Activated naive CD4-positive, alpha-beta T cell treated with anti-CD3 and anti-CD28 coated beads, Interleukin-2, amount 10 ng/mL, durations not matched to agents 7 days and 5 days (primary cell): ENCODE data around the gene FOXO1.

ENCODE experiments used
- CTCF ChIA-PET: fragments of 350-600 bp; sonication (Branson Sonifier 250); formaldehyde crosslinking; loops from one replicate; lab custom pipeline; 2021; ENCODE audit warnings: antibody characterized with exemption; lab: Charles Lee
- DNase-seq: peaks from one replicate; pipeline ENCODE4 v3.0.0-alpha.2; 2020
- H3K27ac Mint-ChIP-seq: one replicate; pipeline ENCODE4 v1.8.0; 2021; ENCODE audit warnings: mild to moderate bottlenecking, moderate library complexity, mixed read lengths
- H3K27me3 Mint-ChIP-seq: one replicate; pipeline ENCODE4 v1.8.0; 2021; ENCODE audit warnings: mild to moderate bottlenecking, mixed read lengths
- H3K36me3 Mint-ChIP-seq: one replicate; pipeline ENCODE4 v1.8.0; 2021; ENCODE audit warnings: mixed read lengths
- H3K4me1 Mint-ChIP-seq: one replicate; pipeline ENCODE4 v1.8.0; 2021; ENCODE audit warnings: mixed read lengths
- H3K4me3 Mint-ChIP-seq: one replicate; pipeline ENCODE4 v1.8.0; 2021; ENCODE audit warnings: mild to moderate bottlenecking, moderate library complexity, mixed read lengths
- H3K9me3 Mint-ChIP-seq: one replicate; pipeline ENCODE4 v1.8.0; 2021; ENCODE audit warnings: mixed read lengths

The FOXO1 gene

GRCh38 chr13:40660692-40661091 is 5.7 kb downstream of the FOXO1 start:
- Mint-ChIP-seq H3K27me3 (no peaks in the 10 kb centered on the region), H3K4me3 (no peak overlapping the region), H3K36me3 (peaks cover 41% of the 10 kb centered on the region), H3K27ac (no peak overlapping the region), H3K4me1 (peaks cover 54% of the 10 kb centered on the region), H3K9me3 (no peaks in the 10 kb centered on the region)
- no peak for DNase-seq
- CTCF ChIA-PET: no interaction called here

DNA sequence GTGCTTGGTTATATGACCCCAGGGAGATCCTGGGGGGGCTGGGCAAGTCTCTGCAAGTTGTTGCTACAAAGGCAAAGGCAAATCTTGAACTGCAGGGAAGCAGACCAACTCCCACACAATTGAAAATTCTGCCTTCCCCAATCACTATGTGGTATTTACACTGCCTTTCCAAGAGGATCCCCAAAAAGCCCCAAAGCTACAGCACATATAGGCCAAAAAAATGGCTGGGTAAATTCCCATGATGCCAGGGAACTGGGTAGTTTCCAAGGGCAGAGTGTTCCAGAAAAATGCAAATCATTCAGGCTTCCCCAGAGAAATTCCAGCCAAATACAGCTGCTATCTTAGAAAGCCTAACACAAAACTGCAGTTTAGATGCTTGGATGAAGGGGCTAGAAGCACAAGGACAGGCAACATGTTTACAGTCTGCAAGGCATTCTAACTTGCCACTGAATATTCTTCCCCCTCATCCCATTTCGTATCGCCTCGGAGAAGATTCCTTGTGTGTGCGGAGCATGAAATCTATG is 6.2 kb downstream of the FOXO1 start:
- Mint-ChIP-seq H3K4me3 (no peak overlapping the region), H3K27me3 (no peaks in the 10 kb centered on the region), H3K27ac (no peak overlapping the region), H3K36me3 (peaks cover 38% of the 10 kb centered on the region), H3K4me1 (peaks cover 56% of the 10 kb centered on the region), H3K9me3 (no peaks in the 10 kb centered on the region)
- no peak for DNase-seq
- CTCF ChIA-PET: no interaction called here

DNA sequence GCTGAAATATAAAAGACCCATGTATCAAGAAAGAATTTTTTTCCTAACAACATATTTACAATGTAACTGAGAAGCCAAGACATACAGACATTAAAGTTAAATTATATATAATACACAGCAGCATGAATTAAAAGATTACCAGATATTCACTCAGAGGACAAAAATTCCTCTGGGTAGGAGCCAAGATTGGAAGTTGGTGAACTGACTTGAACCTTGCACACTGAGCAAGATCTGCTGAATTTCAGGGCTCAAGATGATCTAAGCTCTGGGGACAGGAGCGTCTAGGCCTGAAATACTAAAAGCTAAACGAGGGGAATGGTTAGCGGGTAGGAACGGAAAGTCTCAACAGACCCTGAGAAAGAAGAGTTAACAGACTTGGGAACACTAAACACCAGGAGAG is 8.5 kb downstream of the FOXO1 start:
- Mint-ChIP-seq H3K4me1 (peaks cover 79% of the 10 kb centered on the region), H3K36me3 (peaks cover 31% of the 10 kb centered on the region), H3K4me3 (no peak overlapping the region), H3K27me3 (no peaks in the 10 kb centered on the region), H3K9me3 (no peaks in the 10 kb centered on the region), H3K27ac (peak overlapping the region; percentile 24)
- CTCF ChIA-PET: no interaction called here
- DNase-seq: no peak

DNA sequence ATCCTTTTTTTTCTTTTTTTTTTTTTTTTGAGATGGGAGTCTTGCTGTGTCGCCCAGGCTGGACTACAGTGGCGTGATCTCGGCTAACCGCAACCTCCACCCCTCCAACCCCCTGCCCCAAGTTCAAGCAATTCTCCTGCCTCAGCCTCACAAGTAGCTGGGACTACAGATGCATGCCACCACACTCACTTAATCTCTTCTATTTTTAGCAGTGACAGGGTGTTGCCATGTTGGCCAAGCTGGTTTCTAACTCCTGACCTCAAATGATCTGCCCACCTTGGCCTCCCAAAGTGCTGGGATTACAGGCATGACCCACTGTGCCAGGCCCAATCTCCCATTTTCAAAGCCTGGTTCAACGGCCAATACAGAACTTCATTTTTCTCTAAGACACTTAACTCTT is 9.1 kb downstream of the FOXO1 start:
- no peak overlapping the region for H3K4me3 Mint-ChIP-seq
- H3K9me3 Mint-ChIP-seq: no peaks in the 10 kb centered on the region

DNA sequence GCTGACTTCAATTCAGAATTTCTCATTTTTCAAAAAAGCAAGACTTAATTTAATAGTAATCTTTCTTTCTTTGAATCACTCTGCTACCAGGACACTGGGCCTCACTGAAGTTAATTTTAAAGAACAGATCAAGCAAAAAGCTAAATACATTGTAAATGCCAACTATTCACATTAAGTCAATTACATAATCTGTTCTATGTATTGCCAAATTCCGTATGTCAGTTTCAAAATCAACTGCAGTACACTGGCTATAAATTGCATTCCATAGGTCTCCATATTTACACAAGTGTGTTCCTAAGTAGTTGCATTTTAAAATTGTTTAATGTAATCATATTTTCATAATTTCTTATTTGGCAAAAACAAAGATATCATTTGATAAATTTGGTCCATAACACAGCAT is 10.1 kb downstream of the FOXO1 start:
- Mint-ChIP-seq H3K27ac (no peak overlapping the region), H3K4me3 (no peak overlapping the region), H3K9me3 (no peaks in the 10 kb centered on the region), H3K36me3 (peaks cover 35% of the 10 kb centered on the region), H3K27me3 (no peaks in the 10 kb centered on the region), H3K4me1 (peaks cover 79% of the 10 kb centered on the region)
- DNase-seq: no peak
- CTCF ChIA-PET: no interaction called here

More for the DNA sequence above, 9.1 kb downstream of the FOXO1 start:
- Mint-ChIP-seq H3K27me3 (no peaks in the 10 kb centered on the region), H3K36me3 (peaks cover 31% of the 10 kb centered on the region), H3K4me1 (peaks cover 79% of the 10 kb centered on the region), H3K27ac (no peak overlapping the region)
- no peak for DNase-seq
- CTCF ChIA-PET: no interaction called here

DNA sequence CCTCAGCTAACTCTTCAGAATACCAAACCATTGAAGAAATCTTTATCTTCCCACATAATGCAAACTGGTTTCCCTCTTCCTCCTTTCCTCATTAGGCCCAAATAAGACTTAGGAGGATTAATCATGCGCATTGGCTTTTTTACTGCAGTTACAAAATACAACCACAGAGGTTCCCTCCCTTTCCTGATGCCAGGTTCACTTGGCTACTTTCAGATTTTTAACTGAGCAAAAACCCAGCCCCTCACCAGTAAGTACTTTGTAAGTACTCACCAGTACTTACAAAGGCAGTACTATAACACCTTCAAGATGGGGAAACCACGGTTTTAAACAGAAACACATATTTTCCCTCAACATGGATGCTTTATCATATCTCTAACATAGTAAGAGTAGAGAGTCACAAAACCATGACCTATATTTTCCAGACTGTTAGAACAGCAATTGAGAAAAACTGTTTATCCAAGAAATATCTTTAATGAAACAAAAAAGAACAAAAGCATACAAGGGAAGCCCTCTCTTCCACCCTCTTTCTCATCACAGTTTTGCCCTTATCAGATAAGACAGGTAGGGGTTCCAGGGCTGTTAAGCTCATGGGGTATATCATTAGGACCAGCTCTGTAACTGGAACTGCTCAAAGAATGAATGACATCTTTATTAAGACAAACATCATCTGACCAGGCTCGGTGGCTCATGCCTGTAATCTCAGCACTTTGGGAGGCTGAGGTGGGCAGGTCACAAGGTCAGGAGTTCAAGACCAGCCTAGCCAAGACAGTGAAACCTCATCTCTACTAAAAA is 12.7 kb downstream of the FOXO1 start:
- DNase-seq: no peak
- H3K27ac Mint-ChIP-seq: peak overlapping the region; percentile 8

DNA sequence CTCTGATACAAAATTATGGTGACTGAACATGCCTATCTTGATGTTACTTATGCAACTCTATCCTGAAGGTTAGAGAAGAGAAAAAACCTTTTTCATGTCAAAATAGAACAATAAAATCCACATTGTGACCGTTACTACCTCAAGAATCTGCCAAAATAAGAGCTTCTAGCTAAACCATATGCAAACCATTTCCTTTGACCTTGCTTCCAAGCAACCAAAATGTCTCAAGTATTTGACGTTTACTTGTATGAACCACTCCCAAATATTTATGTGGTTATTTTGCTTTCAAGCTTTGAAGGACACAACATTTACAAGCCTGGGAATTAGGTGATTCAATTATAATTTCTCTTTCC is 13.9 kb downstream of the FOXO1 start:
- CTCF ChIA-PET: interaction anchor here (1.1 to 3.0 kb wide), 2 partner anchors 15 to 125 kb away, joined by 4 to 9 read pairs; no protein-coding TSS in a partner anchor
- Mint-ChIP-seq H3K9me3 (no peaks in the 10 kb centered on the region), H3K27ac (no peak overlapping the region), H3K27me3 (no peaks in the 10 kb centered on the region), H3K36me3 (peaks cover 19% of the 10 kb centered on the region), H3K4me3 (no peak overlapping the region), H3K4me1 (peaks cover 85% of the 10 kb centered on the region)
- DNase-seq: no peak

More for the DNA sequence above, 12.7 kb downstream of the FOXO1 start:
- Mint-ChIP-seq H3K9me3 (no peaks in the 10 kb centered on the region), H3K27me3 (no peaks in the 10 kb centered on the region), H3K4me3 (peak overlapping the region; percentile 0), H3K4me1 (peaks cover 84% of the 10 kb centered on the region), H3K36me3 (peaks cover 25% of the 10 kb centered on the region)
- CTCF ChIA-PET: interaction anchor here (1.2 to 3.0 kb wide), 2 partner anchors 9 to 14 kb away, joined by 4 to 9 read pairs; no protein-coding TSS in a partner anchor

GRCh38 chr13:40651866-40652587 is 14.4 kb downstream of the FOXO1 start:
- CTCF ChIA-PET: interaction anchor here (1.1 to 3.0 kb wide), 2 partner anchors 16 to 125 kb away, joined by 4 to 9 read pairs; no protein-coding TSS in a partner anchor
- DNase-seq: no peak
- peaks cover 86% of the 10 kb centered on the region for H3K4me1 Mint-ChIP-seq
- H3K27me3 Mint-ChIP-seq: no peaks in the 10 kb centered on the region
- H3K9me3 Mint-ChIP-seq: no peaks in the 10 kb centered on the region
- H3K36me3 Mint-ChIP-seq: peaks cover 22% of the 10 kb centered on the region
- H3K4me3 Mint-ChIP-seq: no peak overlapping the region
- H3K27ac Mint-ChIP-seq: peak overlapping the region; percentile 64

DNA sequence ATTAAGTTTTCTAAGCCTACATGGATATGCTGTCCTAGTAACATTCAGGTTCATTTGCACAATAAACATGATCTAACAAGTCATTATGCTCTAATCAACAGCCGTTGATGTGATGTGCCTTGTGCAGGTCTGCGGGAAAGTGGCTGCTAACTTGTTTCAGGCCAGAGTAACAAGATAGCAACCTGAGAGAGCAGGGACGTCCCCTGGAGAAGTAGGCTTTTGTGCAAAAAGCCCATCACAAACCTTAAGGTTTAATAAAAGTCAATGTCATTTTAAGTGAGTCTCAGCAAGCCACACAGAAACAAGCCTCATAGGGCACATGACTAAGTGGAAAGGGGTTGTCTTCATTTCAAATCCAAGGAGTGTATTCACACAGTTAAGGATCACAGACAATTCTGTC is 17.6 kb downstream of the FOXO1 start:
- no peak overlapping the region for H3K27ac Mint-ChIP-seq
- no peak overlapping the region for H3K4me3 Mint-ChIP-seq
- H3K36me3 Mint-ChIP-seq: peaks cover 31% of the 10 kb centered on the region
- no peak for DNase-seq
- no peaks in the 10 kb centered on the region for H3K27me3 Mint-ChIP-seq
- CTCF ChIA-PET: no interaction called here
- H3K9me3 Mint-ChIP-seq: no peaks in the 10 kb centered on the region
- H3K4me1 Mint-ChIP-seq: peaks cover 95% of the 10 kb centered on the region

- Mint-ChIP-seq H3K4me1 (peaks cover 94% of the 10 kb centered on the region), H3K4me3 (no peak overlapping the region), H3K27me3 (no peaks in the 10 kb centered on the region), H3K36me3 (peaks cover 35% of the 10 kb centered on the region), H3K27ac (peak overlapping the region; percentile 64), H3K9me3 (no peaks in the 10 kb centered on the region)
- DNase-seq: no peak
- CTCF ChIA-PET: interaction anchor here (2.4 kb wide), 1 partner anchor 16 kb away, joined by 7 read pairs; no protein-coding TSS in a partner anchor
These were observed 18.4 kb downstream of the FOXO1 start for GRCh38 chr13:40648040-40648439.

DNA sequence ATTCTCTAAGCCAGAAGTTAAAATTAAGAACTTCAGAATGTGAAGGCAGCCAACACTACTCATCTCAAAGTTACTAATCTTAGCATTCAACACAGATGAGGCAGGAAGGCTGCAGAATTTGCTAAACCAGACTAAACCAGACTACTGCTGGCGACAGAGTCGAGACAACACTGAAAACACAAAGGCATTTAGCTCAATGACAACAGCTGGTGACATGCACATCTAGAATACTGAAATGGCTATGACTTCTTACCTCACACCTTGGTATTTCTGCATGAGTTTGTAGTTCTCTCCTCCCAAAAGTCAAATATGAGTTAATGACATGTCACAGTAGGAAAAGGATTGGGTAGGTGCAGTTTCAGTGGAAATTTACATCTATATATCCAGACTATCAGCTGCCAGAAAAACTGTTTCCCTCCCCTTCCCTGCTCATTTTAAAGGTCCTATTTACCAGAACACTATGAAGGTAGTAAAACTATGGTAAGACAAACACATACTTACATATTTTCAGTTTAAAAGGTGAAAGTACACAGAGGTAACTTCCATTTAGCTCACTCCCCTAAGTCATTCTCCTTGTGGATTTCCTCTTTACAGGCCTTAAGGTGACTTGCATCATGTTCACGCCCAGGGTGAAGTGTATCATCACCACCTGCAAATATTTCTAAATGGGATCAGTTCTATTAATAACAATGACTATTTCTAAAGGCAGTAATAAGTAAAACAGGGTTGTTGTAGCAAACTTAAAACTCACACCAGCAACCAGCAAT is 21.4 kb downstream of the FOXO1 start:
- H3K4me1 Mint-ChIP-seq: peaks cover 92% of the 10 kb centered on the region
- DNase-seq: no peak
- peak overlapping the region; percentile 10 for H3K4me3 Mint-ChIP-seq
- no peaks in the 10 kb centered on the region for H3K9me3 Mint-ChIP-seq
- H3K27me3 Mint-ChIP-seq: no peaks in the 10 kb centered on the region
- CTCF ChIA-PET: interaction anchor here (1.0 to 1.4 kb wide), 2 partner anchors 9 to 41 kb away, joined by 3 to 4 read pairs; no protein-coding TSS in a partner anchor
- peak overlapping the region; percentile 60 for H3K27ac Mint-ChIP-seq
- peaks cover 39% of the 10 kb centered on the region for H3K36me3 Mint-ChIP-seq

DNA sequence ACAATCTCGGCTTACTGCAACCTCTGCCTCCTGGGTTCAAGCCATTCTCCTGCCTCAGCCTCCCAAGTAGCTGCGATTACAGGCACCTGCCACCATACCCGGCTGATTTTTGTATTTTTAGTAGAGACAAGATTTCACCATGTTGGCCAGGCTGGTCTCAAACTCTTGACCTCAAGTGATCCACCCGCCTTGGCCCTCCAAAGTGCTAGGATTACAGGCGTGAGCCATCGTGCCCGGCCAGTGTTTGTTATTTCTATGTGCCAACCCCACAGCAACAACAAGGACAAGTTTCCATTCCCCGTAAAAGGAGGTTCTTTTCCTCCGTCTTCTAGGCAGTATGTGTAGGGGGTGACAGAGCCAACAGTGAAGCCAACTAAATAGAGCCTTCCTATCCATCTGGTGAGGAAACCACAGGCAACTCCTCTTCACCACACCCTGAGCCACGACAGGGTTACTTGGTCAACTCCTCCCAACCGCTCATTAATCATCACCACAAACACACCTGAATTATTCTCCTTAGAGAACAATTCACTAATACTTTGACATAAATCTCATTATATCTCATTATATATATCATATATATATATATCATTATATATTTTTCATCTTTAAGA is 25.5 kb downstream of the FOXO1 start:
- Mint-ChIP-seq H3K4me1 (peaks cover 82% of the 10 kb centered on the region), H3K27me3 (no peaks in the 10 kb centered on the region), H3K9me3 (no peaks in the 10 kb centered on the region), H3K4me3 (peak overlapping the region; percentile 10), H3K36me3 (peaks cover 53% of the 10 kb centered on the region), H3K27ac (peak overlapping the region; percentile 13)
- peak; percentile 39 for DNase-seq
- CTCF ChIA-PET: no interaction called here

DNA sequence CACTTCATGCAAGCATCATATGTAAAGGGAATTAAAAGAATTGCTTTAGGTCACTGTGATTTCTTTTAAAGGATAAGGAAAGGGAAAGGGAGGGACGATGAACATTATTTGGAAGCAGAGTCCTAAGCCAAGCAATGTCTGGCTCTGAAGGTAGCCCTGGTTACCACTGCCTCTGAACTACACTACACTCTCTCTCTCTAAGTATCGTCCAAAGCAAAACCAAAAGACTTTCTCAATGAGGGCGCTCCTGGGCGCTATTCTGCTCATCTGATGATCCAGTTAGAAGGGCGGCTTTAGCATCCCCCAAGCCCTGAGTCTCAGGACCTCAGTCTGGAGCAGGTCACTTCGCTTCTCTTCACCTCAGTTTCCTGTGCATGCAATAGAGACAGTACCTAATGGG is 26.2 kb downstream of the FOXO1 start:
- DNase-seq: no peak
- peaks cover 79% of the 10 kb centered on the region for H3K4me1 Mint-ChIP-seq
- no peaks in the 10 kb centered on the region for H3K9me3 Mint-ChIP-seq
- H3K27ac Mint-ChIP-seq: peak overlapping the region; percentile 54
- no peak overlapping the region for H3K4me3 Mint-ChIP-seq
- H3K27me3 Mint-ChIP-seq: no peaks in the 10 kb centered on the region
- H3K36me3 Mint-ChIP-seq: peaks cover 50% of the 10 kb centered on the region
- CTCF ChIA-PET: no interaction called here
